HG02870 (cell line): ENCODE results near the gene SLC12A4.
"Not testable (repeated sequence)": the region's sequence is repeated elsewhere in the genome, so short reads cannot be mapped to it uniquely, and the experiment has no call there.

Experiments
- ATAC-seq: cut with Tn5 transposase; IDR thresholded peaks from one replicate; pipeline ENCODE4 v1.9.1; 2021; ENCODE audit warnings: mild to moderate bottlenecking, moderate library complexity; ENCODE audit not compliant: unreplicated experiment

Gene SLC12A4

GRCh38 chr16:67928561-67929364 is 39.7 kb downstream of the SLC12A4 start:
- ATAC-seq: no peak

- ATAC-seq: no peak
Measured at GRCh38 chr16:67928147-67928546, 40.3 kb downstream of the SLC12A4 start.

- ATAC-seq: no peak
Measured at GRCh38 chr16:67927131-67927941, 41.1 kb downstream of the SLC12A4 start.

GRCh38 chr16:67926181-67926750 is 42.2 kb downstream of the SLC12A4 start:
- no peak for ATAC-seq

- ATAC-seq: no peak
Measured at GRCh38 chr16:67924140-67924906, 44.1 kb downstream of the SLC12A4 start.

GRCh38 chr16:67923414-67924116 is 44.9 kb downstream of the SLC12A4 start:
- no peak for ATAC-seq

GRCh38 chr16:67922740-67923139 is 45.7 kb downstream of the SLC12A4 start:
- no peak for ATAC-seq

- no peak for ATAC-seq
Measured at GRCh38 chr16:67922221-67922620, 46.2 kb downstream of the SLC12A4 start.

- no peak for ATAC-seq
Measured at GRCh38 chr16:67919622-67920221, 48.7 kb downstream of the SLC12A4 start.

GRCh38 chr16:67917852-67918236 is 50.6 kb downstream of the SLC12A4 start:
- no peak for ATAC-seq

GRCh38 chr16:67917140-67917851 is 51.1 kb downstream of the SLC12A4 start:
- ATAC-seq: no peak

- ATAC-seq: no peak
Measured at GRCh38 chr16:67915831-67916723, 52.4 kb downstream of the SLC12A4 start.

GRCh38 chr16:67915496-67915769 is 53.0 kb downstream of the SLC12A4 start:
- not testable (repeated sequence) for ATAC-seq

GRCh38 chr16:67914758-67915495 is 53.5 kb downstream of the SLC12A4 start:
- ATAC-seq: no peak

- no peak for ATAC-seq
Measured at GRCh38 chr16:67910158-67910557, 58.3 kb downstream of the SLC12A4 start.

GRCh38 chr16:67909056-67909742 is 59.2 kb downstream of the SLC12A4 start:
- no peak for ATAC-seq
